ENCODE results near the gene GAL3ST1. TPM values are rescaled to one million over a fixed set of nuclear protein-coding genes. Genes with fewer than 3 reads are reported as not detected.

The GAL3ST1 gene
- total and polyA plus RNA-seq, 8 donors, result 1.8 to 9.3 (median 6.8) TPM

- no peaks in the 10 kb centered on the region for H3K9me3 ChIP-seq
- peaks cover 5 to 38% of the 10 kb centered on the region in 2 donors for H3K27me3 ChIP-seq
- no peaks in the 10 kb centered on the region for H3K36me3 ChIP-seq
- no peak overlapping the region for H3K4me3 ChIP-seq
- DNase-seq, result no peak
- no peak for TF ChIP-seq CTCF (IDR thresholded peaks at IDR 0.05)
- no peak for ATAC-seq
- intact Hi-C loops (cut with DNase I), result no loop called here
- H3K4me1 ChIP-seq, result no peaks in the 10 kb centered on the region
- H3K27ac ChIP-seq, result no peak overlapping the region
Measured at GRCh38 chr22:30538280-30538679, 36.2 kb downstream of the GAL3ST1 start.

- no peak for TF ChIP-seq CTCF (IDR thresholded peaks at IDR 0.05)
- DNase-seq (no peak), ATAC-seq (no peak)
- no peaks in the 10 kb centered on the region for H3K9me3 ChIP-seq
- no peak overlapping the region for H3K27ac ChIP-seq
- intact Hi-C loops (cut with DNase I), result no loop called here
- peaks cover 5 to 27% of the 10 kb centered on the region in 2 donors for H3K27me3 ChIP-seq
- H3K4me3 ChIP-seq, result no peak overlapping the region
- no peaks in the 10 kb centered on the region for H3K4me1 ChIP-seq
- no peaks in the 10 kb centered on the region for H3K36me3 ChIP-seq
Measured at GRCh38 chr22:30537083-30537731, 37.3 kb downstream of the GAL3ST1 start.

DNA sequence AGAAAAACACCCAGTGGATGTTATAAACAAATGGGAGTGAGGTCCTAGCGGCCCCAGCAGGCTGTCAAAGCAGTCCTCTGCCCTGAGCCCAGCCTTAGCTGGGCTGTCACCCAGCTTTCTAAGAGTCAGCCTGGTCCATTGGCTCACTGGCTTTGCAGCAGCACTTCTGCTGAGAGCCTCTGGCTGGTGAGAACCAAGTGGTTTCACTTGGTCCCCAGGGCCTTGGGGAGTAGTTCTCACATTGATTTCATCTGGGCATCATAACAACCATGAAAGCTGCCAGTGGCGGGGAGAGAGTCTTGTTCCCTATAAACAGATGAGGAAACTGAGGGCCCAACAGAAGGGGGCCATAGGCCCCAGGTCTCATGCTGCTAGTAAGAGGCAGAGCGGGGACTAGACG, 39.3 kb downstream of the GAL3ST1 start:
- intact Hi-C loops (cut with DNase I), result no loop called here
- peaks cover 0 to 7% of the 10 kb centered on the region in 2 donors for H3K27me3 ChIP-seq
- H3K36me3 ChIP-seq, result no peaks in the 10 kb centered on the region
- DNase-seq (no peak), ATAC-seq (no peak)
- no peaks in the 10 kb centered on the region for H3K9me3 ChIP-seq
- no peak for TF ChIP-seq CTCF (IDR thresholded peaks at IDR 0.05)
- no peak overlapping the region for H3K27ac ChIP-seq
- H3K4me3 ChIP-seq, result no peak overlapping the region
- H3K4me1 ChIP-seq, result no peaks in the 10 kb centered on the region

- intact Hi-C loops (cut with DNase I), result no loop called here
- Histone ChIP-seq H3K27ac (no peak overlapping the region), H3K9me3 (no peaks in the 10 kb centered on the region), H3K4me1 (no peaks in the 10 kb centered on the region), H3K36me3 (no peaks in the 10 kb centered on the region), H3K27me3 (no peaks in the 10 kb centered on the region), H3K4me3 (no peak overlapping the region)
- ATAC-seq, result no peak
- no peak for TF ChIP-seq CTCF (IDR thresholded peaks at IDR 0.05)
- no peak for DNase-seq
Measured at GRCh38 chr22:30531651-30532608, 42.5 kb downstream of the GAL3ST1 start.

DNA sequence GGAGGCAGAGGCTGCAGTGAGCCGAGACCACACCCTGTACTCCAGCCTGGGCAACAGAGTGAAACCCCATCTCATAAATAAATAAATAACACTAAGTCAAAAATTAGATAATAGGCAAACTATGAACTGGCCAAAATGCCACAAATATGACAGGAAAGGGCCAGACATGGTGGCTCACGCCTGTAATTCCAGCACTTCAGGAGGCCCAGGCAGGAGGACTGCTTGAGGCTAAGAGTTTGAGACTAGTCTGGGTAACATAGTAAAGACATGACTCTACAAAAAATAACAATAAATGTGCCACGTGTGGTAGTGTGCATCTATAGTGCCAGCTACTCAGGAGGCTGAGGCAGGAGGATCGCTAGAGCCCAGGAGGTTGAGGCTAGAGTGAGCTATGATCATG, 47.8 kb downstream of the GAL3ST1 start:
- no peaks in the 10 kb centered on the region for H3K27me3 ChIP-seq
- TF ChIP-seq CTCF (IDR thresholded peaks at IDR 0.05), result no peak
- intact Hi-C loops (cut with DNase I), result no loop called here

More for the DNA sequence above, 47.8 kb downstream of the GAL3ST1 start:
- Histone ChIP-seq H3K36me3 (no peaks in the 10 kb centered on the region), H3K4me3 (no peak overlapping the region), H3K9me3 (no peaks in the 10 kb centered on the region), H3K4me1 (no peaks in the 10 kb centered on the region), H3K27ac (no peak overlapping the region)
- ATAC-seq (no peak), DNase-seq (no peak)

Data from left lung (tissue), 10 donors.